ENCODE data around the gene PCYT1B. TPM values are rescaled to one million over a fixed set of nuclear protein-coding genes. Genes with fewer than 3 reads are reported as not detected.

The PCYT1B gene
- total and polyA plus RNA-seq, 5 donors: 2.3 to 11.1 (median 6.3) TPM

GRCh38 chrX:24574743-24575142, 72.4 kb downstream of the PCYT1B start:
- Histone ChIP-seq H3K4me3 (ENCODE audit: low read length) (no peak overlapping the region), H3K27me3 (ENCODE audit: control insufficient read depth, insufficient read depth) (no peaks in the 10 kb centered on the region), H3K27ac (ENCODE audit: low read length) (no peak overlapping the region), H3K4me1 (ENCODE audit: control insufficient read depth, insufficient read depth, low read length) (no peaks in the 10 kb centered on the region), H3K9me3 (ENCODE audit: control insufficient read depth, low read length) (no peaks in the 10 kb centered on the region)
- 85% methylated on average over 4 of the region's 4 CpGs for whole genome bisulfite sequencing
- DNase-seq (no peak), ATAC-seq (no peak)
- intact Hi-C loops (cut with DNase I): no loop called here

DNA sequence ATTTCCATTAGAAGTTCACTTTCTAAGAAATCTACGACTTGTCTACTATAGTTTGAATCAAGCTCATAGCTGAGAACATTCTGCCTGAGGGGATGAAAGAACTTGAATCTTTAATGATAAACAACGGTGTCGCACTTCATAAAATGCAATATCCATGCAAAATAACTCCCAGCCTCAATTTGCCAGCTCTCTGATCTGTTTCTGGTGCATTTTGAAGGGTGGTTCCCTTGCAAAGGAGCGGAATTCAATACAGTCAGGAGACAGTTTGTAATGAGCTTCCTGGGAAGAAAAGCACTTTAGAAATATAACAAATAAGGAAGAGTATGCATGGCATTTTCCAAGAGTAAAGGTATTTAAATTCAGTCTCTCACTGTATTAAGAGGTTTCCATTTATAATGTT, 80.0 kb downstream of the PCYT1B start:
- intact Hi-C loops (cut with DNase I): no loop called here

GRCh38 chrX:24566240-24566639, 80.9 kb downstream of the PCYT1B start:
- intact Hi-C loops (cut with DNase I): no loop called here
- ATAC-seq: no peak
- WGBS: 68% methylated on average over 3 of the region's 3 CpGs

More for the DNA sequence above, 80.0 kb downstream of the PCYT1B start:
- no peak overlapping the region for H3K4me3 ChIP-seq (ENCODE audit: low read length)
- no peaks in the 10 kb centered on the region for H3K9me3 ChIP-seq (ENCODE audit: control insufficient read depth, low read length)
- no peaks in the 10 kb centered on the region for H3K4me1 ChIP-seq (ENCODE audit: control insufficient read depth, insufficient read depth, low read length)
- no peak for ATAC-seq
- no peaks in the 10 kb centered on the region for H3K27me3 ChIP-seq (ENCODE audit: control insufficient read depth, insufficient read depth)
- H3K27ac ChIP-seq (ENCODE audit: low read length): no peak overlapping the region
- no peak for DNase-seq
- WGBS: 89% methylated on average over 4 of the region's 4 CpGs

DNA sequence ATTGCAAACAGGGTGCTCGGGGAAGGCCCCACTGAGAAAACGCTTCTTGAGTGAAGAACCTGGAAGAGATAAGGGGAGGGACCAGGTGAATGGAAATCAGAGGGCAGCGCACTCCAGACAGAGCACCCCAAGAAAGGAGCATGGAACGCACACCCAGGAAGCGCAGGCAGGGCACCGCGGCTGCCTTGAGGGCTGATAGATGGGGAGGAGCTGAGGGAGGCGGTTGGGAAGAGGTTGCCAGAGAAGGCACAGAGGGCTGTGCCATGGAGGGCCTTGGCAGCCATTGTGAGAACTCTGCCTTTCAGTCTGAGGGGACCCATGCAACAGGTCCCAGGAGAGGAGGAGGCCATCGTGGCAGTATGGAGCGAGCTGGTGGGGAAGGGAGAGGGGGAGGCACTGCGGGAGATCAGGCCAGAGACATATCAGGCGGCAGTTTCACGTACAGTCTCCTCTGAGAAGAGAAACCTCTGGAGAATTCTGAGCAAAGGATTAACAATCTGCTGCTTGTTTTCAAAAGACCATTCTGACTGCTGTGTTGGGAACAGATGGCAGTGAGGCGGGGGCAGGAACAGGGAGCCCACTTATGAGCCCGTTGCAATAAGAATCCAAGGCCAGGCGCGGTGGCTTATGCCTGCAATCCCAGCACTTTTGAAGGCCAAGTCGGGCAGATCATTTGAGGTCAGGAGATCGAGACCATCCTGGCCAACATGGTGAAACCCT, 83.7 kb downstream of the PCYT1B start:
- Histone ChIP-seq H3K4me1 (ENCODE audit: control insufficient read depth, insufficient read depth, low read length) (no peaks in the 10 kb centered on the region), H3K27ac (ENCODE audit: low read length) (no peak overlapping the region), H3K9me3 (ENCODE audit: control insufficient read depth, low read length) (no peaks in the 10 kb centered on the region), H3K4me3 (ENCODE audit: low read length) (no peak overlapping the region), H3K27me3 (ENCODE audit: control insufficient read depth, insufficient read depth) (no peaks in the 10 kb centered on the region)
- ATAC-seq: no peak
- 92% methylated on average over 19 of the region's 19 CpGs for WGBS
- no peak for DNase-seq
- intact Hi-C loops (cut with DNase I): no loop called here

More at GRCh38 chrX:24566240-24566639, 80.9 kb downstream of the PCYT1B start:
- Histone ChIP-seq H3K9me3 (ENCODE audit: control insufficient read depth, low read length) (no peaks in the 10 kb centered on the region), H3K4me1 (ENCODE audit: control insufficient read depth, insufficient read depth, low read length) (no peaks in the 10 kb centered on the region), H3K27me3 (ENCODE audit: control insufficient read depth, insufficient read depth) (no peaks in the 10 kb centered on the region), H3K27ac (ENCODE audit: low read length) (no peak overlapping the region), H3K4me3 (ENCODE audit: low read length) (no peak overlapping the region)
- no peak for DNase-seq

- H3K4me1 ChIP-seq (ENCODE audit: control insufficient read depth, insufficient read depth, low read length): no peaks in the 10 kb centered on the region
- intact Hi-C loops (cut with DNase I): no loop called here
Observed at GRCh38 chrX:24561121-24561520, 86.0 kb downstream of the PCYT1B start.

GRCh38 chrX:24553011-24553410, 94.1 kb downstream of the PCYT1B start:
- no peaks in the 10 kb centered on the region for H3K9me3 ChIP-seq (ENCODE audit: control insufficient read depth, low read length)
- 41% methylated on average over 4 of the region's 4 CpGs for WGBS
- no peaks in the 10 kb centered on the region for H3K4me1 ChIP-seq (ENCODE audit: control insufficient read depth, insufficient read depth, low read length)
- ATAC-seq (peak in 1 of 2 donors; percentile 33), DNase-seq (no peak)
- no peak overlapping the region for H3K27ac ChIP-seq (ENCODE audit: low read length)
- intact Hi-C loops (cut with DNase I): no loop called here
- no peaks in the 10 kb centered on the region for H3K27me3 ChIP-seq (ENCODE audit: control insufficient read depth, insufficient read depth)
- H3K4me3 ChIP-seq (ENCODE audit: low read length): no peak overlapping the region

More at GRCh38 chrX:24561121-24561520, 86.0 kb downstream of the PCYT1B start:
- no peak overlapping the region for H3K4me3 ChIP-seq (ENCODE audit: low read length)
- DNase-seq (no peak), ATAC-seq (no peak)
- no peak overlapping the region for H3K27ac ChIP-seq (ENCODE audit: low read length)
- WGBS: 74% methylated on average over 5 of the region's 5 CpGs
- H3K9me3 ChIP-seq (ENCODE audit: control insufficient read depth, low read length): no peaks in the 10 kb centered on the region
- H3K27me3 ChIP-seq (ENCODE audit: control insufficient read depth, insufficient read depth): no peaks in the 10 kb centered on the region

GRCh38 chrX:24550166-24550565, 97.0 kb downstream of the PCYT1B start:
- Histone ChIP-seq H3K4me3 (ENCODE audit: low read length) (no peak overlapping the region), H3K27ac (ENCODE audit: low read length) (no peak overlapping the region), H3K27me3 (ENCODE audit: control insufficient read depth, insufficient read depth) (no peaks in the 10 kb centered on the region), H3K9me3 (ENCODE audit: control insufficient read depth, low read length) (no peaks in the 10 kb centered on the region), H3K4me1 (ENCODE audit: control insufficient read depth, insufficient read depth, low read length) (no peaks in the 10 kb centered on the region)
- WGBS: 88% methylated on average over 5 of the region's 5 CpGs
- DNase-seq (no peak), ATAC-seq (no peak)
- intact Hi-C loops (cut with DNase I): no loop called here

- Histone ChIP-seq H3K4me1 (ENCODE audit: control insufficient read depth, insufficient read depth, low read length) (no peaks in the 10 kb centered on the region), H3K4me3 (ENCODE audit: low read length) (no peak overlapping the region), H3K27me3 (ENCODE audit: control insufficient read depth, insufficient read depth) (no peaks in the 10 kb centered on the region), H3K9me3 (ENCODE audit: control insufficient read depth, low read length) (no peaks in the 10 kb centered on the region), H3K27ac (ENCODE audit: low read length) (no peak overlapping the region)
- no peak for ATAC-seq
- intact Hi-C loops (cut with DNase I): no loop called here
- WGBS: 97% methylated on average over 1 of the region's 1 CpG
- no peak for DNase-seq
Observed at GRCh38 chrX:24547961-24548360, 99.2 kb downstream of the PCYT1B start.

- H3K9me3 ChIP-seq (ENCODE audit: control insufficient read depth, low read length): no peaks in the 10 kb centered on the region
- intact Hi-C loops (cut with DNase I): no loop called here
- H3K27me3 ChIP-seq (ENCODE audit: control insufficient read depth, insufficient read depth): no peaks in the 10 kb centered on the region
- H3K27ac ChIP-seq (ENCODE audit: low read length): no peak overlapping the region
- WGBS: 31% methylated on average over 4 of the region's 4 CpGs
- no peaks in the 10 kb centered on the region for H3K4me1 ChIP-seq (ENCODE audit: control insufficient read depth, insufficient read depth, low read length)
- ATAC-seq (peak in 1 of 2 donors; percentile 23), DNase-seq (no peak)
- H3K4me3 ChIP-seq (ENCODE audit: low read length): no peak overlapping the region
Observed at GRCh38 chrX:24542756-24543155, 104.4 kb downstream of the PCYT1B start.

DNA sequence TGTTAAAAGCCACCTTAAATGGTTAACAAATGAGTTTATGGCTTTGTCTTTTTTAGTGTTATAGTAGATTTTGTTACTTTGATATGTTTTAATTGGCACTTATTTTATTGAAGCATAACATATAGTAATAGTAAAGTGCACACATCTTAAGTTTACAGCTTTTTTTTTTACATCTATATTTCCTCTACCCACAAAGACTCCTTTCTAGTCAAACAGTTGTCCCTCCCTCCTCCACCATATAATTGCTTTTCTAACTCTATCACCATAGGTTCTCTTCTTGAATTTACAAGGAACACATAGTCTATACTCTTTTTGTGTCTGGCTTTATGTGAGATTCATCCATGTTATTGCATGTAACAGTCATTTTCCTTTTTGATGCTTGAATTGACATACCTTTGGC, 110.6 kb downstream of the PCYT1B start:
- H3K9me3 ChIP-seq (ENCODE audit: control insufficient read depth, low read length): no peaks in the 10 kb centered on the region
- no peaks in the 10 kb centered on the region for H3K27me3 ChIP-seq (ENCODE audit: control insufficient read depth, insufficient read depth)
- H3K4me3 ChIP-seq (ENCODE audit: low read length): no peak overlapping the region
- DNase-seq (no peak), ATAC-seq (no peak)
- H3K27ac ChIP-seq (ENCODE audit: low read length): no peak overlapping the region
- H3K4me1 ChIP-seq (ENCODE audit: control insufficient read depth, insufficient read depth, low read length): no peaks in the 10 kb centered on the region
- intact Hi-C loops (cut with DNase I): no loop called here

GRCh38 chrX:24528605-24529004, 118.5 kb downstream of the PCYT1B start:
- no peaks in the 10 kb centered on the region for H3K4me1 ChIP-seq (ENCODE audit: control insufficient read depth, insufficient read depth, low read length)
- H3K27ac ChIP-seq (ENCODE audit: low read length): no peak overlapping the region
- no peaks in the 10 kb centered on the region for H3K9me3 ChIP-seq (ENCODE audit: control insufficient read depth, low read length)
- H3K4me3 ChIP-seq (ENCODE audit: low read length): no peak overlapping the region
- no peaks in the 10 kb centered on the region for H3K27me3 ChIP-seq (ENCODE audit: control insufficient read depth, insufficient read depth)
- intact Hi-C loops (cut with DNase I): no loop called here
- ATAC-seq (no peak), DNase-seq (no peak)
- 64% methylated on average over 1 of the region's 1 CpG for WGBS

DNA sequence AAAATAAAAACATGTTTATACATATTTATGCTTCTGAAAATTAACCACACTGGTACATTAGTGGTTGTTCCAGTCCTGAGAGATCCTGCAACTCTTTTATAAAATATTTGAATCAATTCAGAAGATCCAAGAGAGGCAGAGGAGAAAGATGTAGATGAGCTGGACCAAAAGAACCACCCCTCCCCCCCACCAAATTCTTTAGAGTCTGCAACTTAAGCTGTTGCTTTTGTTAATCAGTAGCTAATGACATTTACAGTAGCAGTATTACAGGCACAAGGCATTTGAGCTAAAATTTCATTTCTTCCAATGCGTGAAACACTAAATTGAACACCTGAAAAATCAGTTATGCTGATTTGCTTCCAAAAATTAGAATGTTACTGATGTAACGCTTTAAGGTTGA, 120.5 kb downstream of the PCYT1B start:
- no peak for ATAC-seq
- Histone ChIP-seq H3K27me3 (ENCODE audit: control insufficient read depth, insufficient read depth) (no peaks in the 10 kb centered on the region), H3K4me3 (ENCODE audit: low read length) (no peak overlapping the region), H3K9me3 (ENCODE audit: control insufficient read depth, low read length) (no peaks in the 10 kb centered on the region), H3K4me1 (ENCODE audit: control insufficient read depth, insufficient read depth, low read length) (no peaks in the 10 kb centered on the region), H3K27ac (ENCODE audit: low read length) (no peak overlapping the region)
- intact Hi-C loops (cut with DNase I): no loop called here
- no peak for DNase-seq
- 92% methylated on average over 2 of the region's 2 CpGs for WGBS
